ENCODE data around the gene MAFG.

DNA sequence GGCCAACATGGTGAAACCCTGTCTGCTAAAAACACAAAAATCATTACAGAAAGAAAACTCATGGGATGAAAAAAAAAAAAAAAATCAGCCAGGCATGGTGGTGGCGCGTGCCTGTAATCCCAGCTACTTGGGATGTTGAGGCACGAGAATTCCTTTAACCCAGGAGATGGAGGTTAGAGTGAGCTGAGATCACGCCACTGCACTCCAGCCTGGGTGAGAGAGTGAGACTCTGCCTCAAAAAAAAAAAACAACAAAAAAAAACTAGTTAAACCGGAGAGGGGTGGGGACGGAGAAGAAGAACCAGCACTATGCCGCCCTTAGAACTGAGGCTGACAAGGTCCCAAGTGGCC, 40.8 kb upstream of the MAFG start:
- TF ChIP-seq, protein P1, sequence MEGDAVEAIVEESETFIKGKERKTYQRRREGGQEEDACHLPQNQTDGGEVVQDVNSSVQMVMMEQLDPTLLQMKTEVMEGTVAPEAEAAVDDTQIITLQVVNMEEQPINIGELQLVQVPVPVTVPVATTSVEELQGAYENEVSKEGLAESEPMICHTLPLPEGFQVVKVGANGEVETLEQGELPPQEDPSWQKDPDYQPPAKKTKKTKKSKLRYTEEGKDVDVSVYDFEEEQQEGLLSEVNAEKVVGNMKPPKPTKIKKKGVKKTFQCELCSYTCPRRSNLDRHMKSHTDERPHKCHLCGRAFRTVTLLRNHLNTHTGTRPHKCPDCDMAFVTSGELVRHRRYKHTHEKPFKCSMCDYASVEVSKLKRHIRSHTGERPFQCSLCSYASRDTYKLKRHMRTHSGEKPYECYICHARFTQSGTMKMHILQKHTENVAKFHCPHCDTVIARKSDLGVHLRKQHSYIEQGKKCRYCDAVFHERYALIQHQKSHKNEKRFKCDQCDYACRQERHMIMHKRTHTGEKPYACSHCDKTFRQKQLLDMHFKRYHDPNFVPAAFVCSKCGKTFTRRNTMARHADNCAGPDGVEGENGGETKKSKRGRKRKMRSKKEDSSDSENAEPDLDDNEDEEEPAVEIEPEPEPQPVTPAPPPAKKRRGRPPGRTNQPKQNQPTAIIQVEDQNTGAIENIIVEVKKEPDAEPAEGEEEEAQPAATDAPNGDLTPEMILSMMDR (IDR thresholded peaks at IDR 0.05), result no peak
- TF ChIP-seq POLR2A (IDR thresholded peaks at IDR 0.05), result no peak
